IPS-20b (cell line): Measurements from ENCODE around the gene SPATC1L.

Experiments used
- H3K27ac ChIP-seq: one replicate; pipeline ENCODE4 v1.5.1; 2013; ENCODE audit warnings: low read length
- H3K27me3 ChIP-seq: 2 replicates; pipeline ENCODE4 v1.6.1; 2013; ENCODE audit warnings: mild to moderate bottlenecking, low read length, inconsistent platforms; ENCODE audit not compliant: insufficient read depth
- H3K36me3 ChIP-seq: 2 replicates; pipeline ENCODE4 v1.6.1; 2013; ENCODE audit warnings: low read depth, mild to moderate bottlenecking, inconsistent platforms, low read length, moderate library complexity; ENCODE audit not compliant: insufficient read depth
- H3K4me1 ChIP-seq: 2 replicates; pipeline ENCODE4 v1.6.1; 2013; ENCODE audit warnings: mild to moderate bottlenecking, control low read depth, inconsistent platforms, low read length, moderate library complexity; ENCODE audit not compliant: insufficient read depth
- H3K4me3 ChIP-seq: 2 replicates; pipeline ENCODE4 v1.5.1; 2013; ENCODE audit warnings: mild to moderate bottlenecking, low read length, inconsistent platforms
- H3K9ac ChIP-seq: 2 replicates; pipeline ENCODE4 v1.6.1; 2013; ENCODE audit warnings: low read depth, mild to moderate bottlenecking, inconsistent platforms, low read length, moderate library complexity
- H3K9me3 ChIP-seq: 2 replicates; pipeline ENCODE4 v1.6.1; 2013; ENCODE audit warnings: mild to moderate bottlenecking, low read depth, low read length, inconsistent platforms; ENCODE audit not compliant: insufficient read depth

The SPATC1L gene

GRCh38 chr21:46160657-46160906, 23.7 kb downstream of the SPATC1L start:
- no peak overlapping the region for H3K27ac ChIP-seq
- 0 out of 2 replicates have a peak, but pooled peaks cover 6% of the 10 kb centered on the region for H3K36me3 ChIP-seq

GRCh38 chr21:46159841-46160656, 24.2 kb downstream of the SPATC1L start:
- Histone ChIP-seq H3K27ac (no peak overlapping the region), H3K4me1 (no peaks in the 10 kb centered on the region), H3K27me3 (no peaks in the 10 kb centered on the region), H3K4me3 (no peak overlapping the region), H3K9ac (no peak overlapping the region), H3K36me3 (0 out of 2 replicates have a peak, but pooled peaks cover 6% of the 10 kb centered on the region), H3K9me3 (no peaks in the 10 kb centered on the region)

More at GRCh38 chr21:46160657-46160906, 23.7 kb downstream of the SPATC1L start:
- Histone ChIP-seq H3K9ac (no peak overlapping the region), H3K9me3 (no peaks in the 10 kb centered on the region), H3K27me3 (no peaks in the 10 kb centered on the region), H3K4me3 (no peak overlapping the region), H3K4me1 (no peaks in the 10 kb centered on the region)

- Histone ChIP-seq H3K4me1 (no peaks in the 10 kb centered on the region), H3K9me3 (no peaks in the 10 kb centered on the region), H3K27ac (no peak overlapping the region), H3K36me3 (0 out of 2 replicates have a peak, but pooled peaks cover 6% of the 10 kb centered on the region), H3K9ac (no peak overlapping the region), H3K27me3 (no peaks in the 10 kb centered on the region), H3K4me3 (no peak overlapping the region)
These were observed 24.9 kb downstream of the SPATC1L start for GRCh38 chr21:46159390-46159789.

- Histone ChIP-seq H3K9ac (no peak overlapping the region), H3K27ac (no peak overlapping the region), H3K9me3 (no peaks in the 10 kb centered on the region), H3K4me3 (no peak overlapping the region), H3K36me3 (0 out of 2 replicates have a peak, but pooled peaks cover 3% of the 10 kb centered on the region), H3K27me3 (no peaks in the 10 kb centered on the region), H3K4me1 (no peaks in the 10 kb centered on the region)
These were observed 25.5 kb downstream of the SPATC1L start for GRCh38 chr21:46158666-46159300.

- H3K9me3 ChIP-seq: no peaks in the 10 kb centered on the region
- H3K9ac ChIP-seq: no peak overlapping the region
- no peaks in the 10 kb centered on the region for H3K27me3 ChIP-seq
- no peak overlapping the region for H3K27ac ChIP-seq
- peaks cover under 1% of the 10 kb centered on the region; the same call in 1 of the 2 replicates for H3K4me1 ChIP-seq
- 0 out of 2 replicates have a peak, but pooled peaks cover 3% of the 10 kb centered on the region for H3K36me3 ChIP-seq
- no peak overlapping the region for H3K4me3 ChIP-seq
These were observed 26.2 kb downstream of the SPATC1L start for GRCh38 chr21:46157987-46158451.

- Histone ChIP-seq H3K9me3 (no peaks in the 10 kb centered on the region), H3K27ac (no peak overlapping the region), H3K36me3 (0 out of 2 replicates have a peak, but pooled peaks cover 3% of the 10 kb centered on the region), H3K4me1 (peaks cover 5% of the 10 kb centered on the region; the same call in 1 of the 2 replicates), H3K9ac (no peak overlapping the region), H3K27me3 (no peaks in the 10 kb centered on the region), H3K4me3 (no peak overlapping the region)
These were observed 26.8 kb downstream of the SPATC1L start for GRCh38 chr21:46157396-46157986.

- H3K9me3 ChIP-seq: no peaks in the 10 kb centered on the region
- H3K36me3 ChIP-seq: 0 out of 2 replicates have a peak, but pooled peaks cover 3% of the 10 kb centered on the region
- H3K27ac ChIP-seq: no peak overlapping the region
- no peak overlapping the region for H3K9ac ChIP-seq
- no peaks in the 10 kb centered on the region for H3K27me3 ChIP-seq
- H3K4me1 ChIP-seq: peaks cover 5% of the 10 kb centered on the region; the same call in 1 of the 2 replicates
- H3K4me3 ChIP-seq: no peak overlapping the region
These were observed 27.6 kb downstream of the SPATC1L start for GRCh38 chr21:46156678-46157077.

GRCh38 chr21:46156378-46156645, 27.9 kb downstream of the SPATC1L start:
- no peak overlapping the region for H3K4me3 ChIP-seq
- H3K4me1 ChIP-seq: peaks cover 5% of the 10 kb centered on the region; the same call in 1 of the 2 replicates
- no peaks in the 10 kb centered on the region for H3K27me3 ChIP-seq
- H3K27ac ChIP-seq: no peak overlapping the region
- H3K9me3 ChIP-seq: no peaks in the 10 kb centered on the region
- no peak overlapping the region for H3K9ac ChIP-seq
- H3K36me3 ChIP-seq: 0 out of 2 replicates have a peak, but pooled peaks cover 3% of the 10 kb centered on the region

- no peak within 1 kb of the TSS for H3K27ac ChIP-seq
- no peak within 1 kb of the TSS for H3K4me3 ChIP-seq
- H3K36me3 ChIP-seq: 0 out of 2 replicates have a peak, but pooled peaks cover 3% of the 10 kb centered on the region
- no peaks in the 10 kb centered on the region for H3K27me3 ChIP-seq
- no peak within 1 kb of the TSS for H3K9ac ChIP-seq
- H3K4me1 ChIP-seq: peaks cover 5% of the 10 kb centered on the region; the same call in 1 of the 2 replicates
- H3K9me3 ChIP-seq: no peaks in the 10 kb centered on the region
These were observed 28.5 kb downstream of the SPATC1L start, which contains the start of gene FTCD for GRCh38 chr21:46155514-46156377. FTCD (minus strand) TSS chr21:46155579; CDS start chr21:46155523, 56 bp downstream.

GRCh38 chr21:46154955-46155513, 29.2 kb downstream of the SPATC1L start:
- Histone ChIP-seq H3K4me3 (no peak overlapping the region), H3K27ac (no peak overlapping the region), H3K36me3 (0 out of 2 replicates have a peak, but pooled peaks cover 3% of the 10 kb centered on the region), H3K9me3 (no peaks in the 10 kb centered on the region), H3K27me3 (no peaks in the 10 kb centered on the region), H3K9ac (no peak overlapping the region), H3K4me1 (peaks cover 5% of the 10 kb centered on the region; the same call in 1 of the 2 replicates)
